CD4-positive, CD25-positive, alpha-beta regulatory T cell (primary cell): ENCODE data around the gene UBR2. TPM values are rescaled to one million over a fixed set of nuclear protein-coding genes. Genes with fewer than 3 reads are reported as not detected.

Experiments
- ATAC-seq, 2 donors: fragments of 150-1000 bp; cut with Tn5 transposase; one replicate each; pipeline ENCODE4 v1.10.0; 2021; ENCODE audit warnings: low read depth in 2 of 2, moderate number of reproducible peaks in 2 of 2, moderate library complexity in 1 of 2
- DNase-seq, 3 donors: peaks; one replicate each; pipeline versions ENCODE4 v3.0.0 to v3.0.0-alpha.2; 2012 to 2022; ENCODE audit warnings: mixed read lengths in 1 of 3
- H3K27ac ChIP-seq: one replicate; pipeline ENCODE4 v1.7.0; 2013; ENCODE audit warnings: mild to moderate bottlenecking, low read length; ENCODE audit not compliant: insufficient read depth, poor library complexity, severe bottlenecking
- H3K27me3 ChIP-seq: one replicate; pipeline ENCODE4 v1.7.0; 2013; ENCODE audit warnings: low read length; ENCODE audit not compliant: control insufficient read depth, insufficient read depth
- H3K36me3 ChIP-seq: one replicate; pipeline ENCODE4 v1.7.0; 2013; ENCODE audit warnings: mild to moderate bottlenecking, low read length, moderate library complexity; ENCODE audit not compliant: control insufficient read depth, insufficient read depth
- H3K4me1 ChIP-seq: 2 replicates; pipeline ENCODE4 v1.7.0; 2013; ENCODE audit warnings: mild to moderate bottlenecking, low read length; ENCODE audit not compliant: insufficient read depth, control insufficient read depth, poor library complexity, severe bottlenecking
- H3K4me3 ChIP-seq: one replicate; pipeline ENCODE4 v1.7.0; 2013; ENCODE audit warnings: low read depth, mild to moderate bottlenecking, low read length, moderate library complexity
- H3K9me3 ChIP-seq, 2 experiments: 1 replicate in 1 of 2; 2 replicates in 1 of 2; pipeline ENCODE4 v1.7.0; 2013; ENCODE audit warnings: low read length in 2 of 2, mild to moderate bottlenecking in 1 of 2, moderate library complexity in 1 of 2; ENCODE audit not compliant: control insufficient read depth in 2 of 2
- H3K27ac Mint-ChIP-seq, 3 donors: one replicate each; pipeline ENCODE4 v1.8.0; 2020 to 2022; ENCODE audit warnings: mild to moderate bottlenecking in 3 of 3, mixed read lengths in 3 of 3, moderate library complexity in 2 of 3
- H3K27me3 Mint-ChIP-seq: one replicate; pipeline ENCODE4 v1.8.0; 2022; ENCODE audit warnings: mild to moderate bottlenecking, mixed read lengths
- H3K36me3 Mint-ChIP-seq: one replicate; pipeline ENCODE4 v1.8.0; 2020; ENCODE audit warnings: mixed read lengths
- H3K4me1 Mint-ChIP-seq, 4 donors: one replicate each; pipeline ENCODE4 v1.8.0; 2020 to 2022; ENCODE audit warnings: mixed read lengths in 4 of 4, mild to moderate bottlenecking in 1 of 4
- H3K4me3 Mint-ChIP-seq, 4 donors: one replicate each; pipeline ENCODE4 v1.8.0; 2020 to 2022; ENCODE audit warnings: mild to moderate bottlenecking in 4 of 4, mixed read lengths in 4 of 4, moderate library complexity in 3 of 4
- H3K9me3 Mint-ChIP-seq, 7 donors: one replicate each; pipeline ENCODE4 v1.8.0; 2020 to 2022; ENCODE audit warnings: mixed read lengths in 7 of 7, mild to moderate bottlenecking in 3 of 7, moderate library complexity in 2 of 7
- polyA plus RNA-seq, 4 donors: library from polyadenylated mRNA; unstranded; fragments of 300-500 nt; fragmentation: Illumina TruSeq; gene quantifications; one replicate each; pipeline ENCODE4 v1.2.3, GENCODE V29; 2021
- total RNA-seq: library from RNA; stranded (reverse); gene quantifications from one replicate; pipeline ENCODE4 v1.2.3, GENCODE V29; 2022

UBR2 gene
- 50.2 TPM for total RNA-seq
- polyA plus RNA-seq: 10 to 100 TPM in 3 of 4 donors, 1 to 10 TPM in 1; 9.9 to 12.0 (median 11.0) TPM

- Histone ChIP-seq H3K4me3 (peak within 1 kb of the TSS; percentile 99), H3K27ac (peak within 1 kb of the TSS; percentile 92), H3K4me1 (peaks cover 35% of the 10 kb centered on the region), H3K27me3 (no peaks in the 10 kb centered on the region), H3K9me3 (no peaks in the 10 kb centered on the region), H3K36me3 (no peaks in the 10 kb centered on the region)
- ATAC-seq (peak; percentile 97 to 98), DNase-seq (peak; percentile 90 to 99 (median 93))
- Mint-ChIP-seq H3K36me3 (peaks cover 14% of the 10 kb centered on the region), H3K4me1 (peaks cover 8 to 44% (median 28%) of the 10 kb centered on the region in 4 donors), H3K4me3 (peak within 1 kb of the TSS; percentile 95 to 99 (median 98)), H3K27me3 (no peaks in the 10 kb centered on the region), H3K27ac (peak within 1 kb of the TSS; percentile 93 to 95 (median 95)), H3K9me3 (no peaks in the 10 kb centered on the region)
These were observed at the start of gene UBR2 for GRCh38 chr6:42563697-42564505. Gene UBR2 (plus strand): TSS chr6:42564029. CDS start chr6:42564320, 291 bp downstream.

- Histone ChIP-seq H3K4me3 (no peak overlapping the region), H3K36me3 (no peaks in the 10 kb centered on the region), H3K27me3 (no peaks in the 10 kb centered on the region), H3K9me3 (no peaks in the 10 kb centered on the region), H3K27ac (no peak overlapping the region), H3K4me1 (no peaks in the 10 kb centered on the region)
- ATAC-seq (no peak), DNase-seq (no peak)
- Mint-ChIP-seq H3K4me3 (no peak overlapping the region), H3K4me1 (peaks cover 0 to 2% (median 0%) of the 10 kb centered on the region in 4 donors), H3K9me3 (peaks cover 0 to under 1% (median 0%) of the 10 kb centered on the region in 7 donors), H3K27me3 (no peaks in the 10 kb centered on the region), H3K27ac (no peak overlapping the region), H3K36me3 (no peaks in the 10 kb centered on the region)
These were observed 49.1 kb upstream of the UBR2 start for GRCh38 chr6:42514745-42515144.

DNA sequence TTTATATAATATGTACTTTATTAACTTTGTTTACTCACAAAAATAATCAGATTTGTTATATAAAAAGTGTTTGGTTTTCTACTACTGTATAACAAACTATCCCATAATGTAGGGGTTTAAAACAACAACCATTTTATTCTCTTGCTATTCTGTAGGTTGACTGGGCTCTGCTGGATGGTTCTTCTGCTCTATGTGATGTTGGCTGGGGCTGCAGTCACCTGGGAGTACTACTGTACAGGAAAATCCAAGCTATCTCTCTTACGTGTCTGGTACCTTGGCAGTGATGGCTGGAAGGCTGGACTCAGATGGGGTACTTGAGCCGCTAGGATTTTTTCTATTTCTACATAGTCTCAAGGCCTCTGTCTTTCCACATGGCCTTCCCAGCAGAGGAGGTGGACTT is 44.0 kb upstream of the UBR2 start:
- Mint-ChIP-seq H3K27me3 (no peaks in the 10 kb centered on the region), H3K4me1 (peaks cover 0 to 8% (median 6%) of the 10 kb centered on the region in 4 donors)

GRCh38 chr6:42520786-42521607 is 42.8 kb upstream of the UBR2 start:
- Mint-ChIP-seq H3K27me3 (no peaks in the 10 kb centered on the region), H3K27ac (peak overlapping the region in 2 of 3 donors; percentile 18 to 65), H3K36me3 (no peaks in the 10 kb centered on the region), H3K4me1 (peaks cover 0 to 8% (median 6%) of the 10 kb centered on the region in 4 donors), H3K4me3 (no peak overlapping the region), H3K9me3 (peaks cover 0 to 6% (median 2%) of the 10 kb centered on the region in 7 donors)
- Histone ChIP-seq H3K9me3 (no peaks in the 10 kb centered on the region), H3K27me3 (no peaks in the 10 kb centered on the region), H3K36me3 (no peaks in the 10 kb centered on the region), H3K4me1 (no peaks in the 10 kb centered on the region), H3K27ac (no peak overlapping the region), H3K4me3 (no peak overlapping the region)
- peak; percentile 37 to 63 for ATAC-seq
- DNase-seq: peak in 1 of 3 donors; percentile 10

More for the DNA sequence above, 44.0 kb upstream of the UBR2 start:
- Histone ChIP-seq H3K4me3 (no peak overlapping the region), H3K27me3 (no peaks in the 10 kb centered on the region), H3K9me3 (no peaks in the 10 kb centered on the region), H3K36me3 (no peaks in the 10 kb centered on the region), H3K27ac (no peak overlapping the region), H3K4me1 (no peaks in the 10 kb centered on the region)
- DNase-seq: no peak
- Mint-ChIP-seq H3K27ac (no peak overlapping the region), H3K4me3 (no peak overlapping the region), H3K9me3 (peaks cover 0 to 6% (median 2%) of the 10 kb centered on the region in 7 donors), H3K36me3 (no peaks in the 10 kb centered on the region)
- ATAC-seq: no peak

GRCh38 chr6:42522036-42522435 is 41.8 kb upstream of the UBR2 start:
- Histone ChIP-seq H3K27me3 (no peaks in the 10 kb centered on the region), H3K4me3 (no peak overlapping the region), H3K36me3 (no peaks in the 10 kb centered on the region), H3K27ac (no peak overlapping the region), H3K4me1 (no peaks in the 10 kb centered on the region), H3K9me3 (no peaks in the 10 kb centered on the region)
- no peak overlapping the region for H3K27ac Mint-ChIP-seq
- ATAC-seq: no peak
- peaks cover 0 to 8% (median 6%) of the 10 kb centered on the region in 4 donors for H3K4me1 Mint-ChIP-seq
- no peak for DNase-seq
- peaks cover 0 to 6% (median 2%) of the 10 kb centered on the region in 7 donors for H3K9me3 Mint-ChIP-seq
- no peak overlapping the region for H3K4me3 Mint-ChIP-seq
- H3K36me3 Mint-ChIP-seq: no peaks in the 10 kb centered on the region
- H3K27me3 Mint-ChIP-seq: no peaks in the 10 kb centered on the region

DNA sequence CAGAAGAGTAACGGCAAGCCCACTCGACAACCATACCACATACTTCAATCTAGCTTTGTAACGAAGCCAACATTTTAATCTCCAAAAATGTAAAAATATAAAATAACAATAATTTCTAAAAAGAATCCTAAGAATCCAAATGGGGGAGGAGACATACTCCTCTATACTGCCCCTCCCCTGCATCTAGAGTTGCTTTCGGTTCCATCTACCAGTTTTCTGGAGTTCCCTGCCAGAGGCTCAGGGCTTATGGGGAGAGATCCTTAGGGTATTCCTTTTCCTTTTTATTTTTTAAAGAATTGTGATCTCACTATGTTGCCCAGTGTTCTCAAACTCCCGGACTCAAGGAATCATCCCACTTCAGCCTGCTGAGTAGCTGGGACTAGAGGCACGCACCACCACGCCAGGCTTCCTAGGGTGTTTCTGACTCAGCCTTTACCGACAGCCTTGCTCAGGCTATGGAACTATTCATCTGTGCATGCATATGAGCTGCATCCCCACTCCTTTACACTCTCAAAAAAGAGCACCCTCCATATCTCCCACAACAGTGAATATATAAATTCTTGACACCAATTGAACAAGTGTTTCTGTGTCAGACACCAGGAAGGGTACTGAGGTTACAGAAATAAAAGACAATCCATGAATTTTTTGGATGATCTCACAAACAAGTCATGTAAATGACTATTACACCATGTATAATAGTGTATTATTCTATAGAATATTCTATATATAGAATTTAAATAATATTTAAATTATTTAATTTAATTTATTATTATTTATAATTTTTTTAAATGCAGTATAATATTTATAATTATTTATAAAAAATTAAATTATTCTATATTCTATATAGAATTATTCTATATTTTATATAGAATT is 40.7 kb upstream of the UBR2 start:
- no peaks in the 10 kb centered on the region for H3K36me3 ChIP-seq

DNA sequence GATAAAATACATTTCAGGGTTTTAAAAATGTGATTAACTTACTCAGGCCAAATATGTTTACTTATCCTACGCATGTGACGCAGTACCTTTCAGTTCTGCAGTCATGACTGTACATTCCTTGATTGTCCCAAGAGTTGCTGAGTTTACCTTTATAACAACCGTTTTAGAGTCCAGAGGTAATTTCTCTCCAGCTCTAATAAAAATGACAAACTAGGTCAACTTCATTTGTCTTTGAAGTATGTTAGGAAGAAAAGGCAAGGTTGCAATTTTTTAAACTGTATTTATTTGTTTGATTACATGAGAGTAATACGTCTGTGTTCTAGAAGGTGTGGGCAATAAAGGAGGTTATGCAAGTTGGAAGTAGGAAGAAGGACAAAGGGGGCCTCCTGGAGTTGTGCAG is 38.6 kb upstream of the UBR2 start:
- peaks cover 4% of the 10 kb centered on the region for H3K27me3 Mint-ChIP-seq
- no peak overlapping the region for H3K27ac Mint-ChIP-seq
- peaks cover 0 to 2% (median 0%) of the 10 kb centered on the region in 7 donors for H3K9me3 Mint-ChIP-seq
- no peaks in the 10 kb centered on the region for H3K36me3 Mint-ChIP-seq
- H3K27ac ChIP-seq: no peak overlapping the region
- no peak overlapping the region for H3K4me3 ChIP-seq
- no peaks in the 10 kb centered on the region for H3K36me3 ChIP-seq
- DNase-seq (no peak), ATAC-seq (no peak)
- no peaks in the 10 kb centered on the region for H3K27me3 ChIP-seq
- no peaks in the 10 kb centered on the region for H3K4me1 ChIP-seq
- peaks cover 0 to 8% (median 6%) of the 10 kb centered on the region in 4 donors for H3K4me1 Mint-ChIP-seq
- H3K9me3 ChIP-seq: no peaks in the 10 kb centered on the region
- H3K4me3 Mint-ChIP-seq: no peak overlapping the region

More for the DNA sequence above, 40.7 kb upstream of the UBR2 start:
- no peak for ATAC-seq
- Histone ChIP-seq H3K27ac (no peak overlapping the region), H3K4me1 (no peaks in the 10 kb centered on the region), H3K4me3 (no peak overlapping the region), H3K27me3 (no peaks in the 10 kb centered on the region), H3K9me3 (no peaks in the 10 kb centered on the region)
- no peaks in the 10 kb centered on the region for H3K27me3 Mint-ChIP-seq
- peaks cover 0 to 8% (median 6%) of the 10 kb centered on the region in 4 donors for H3K4me1 Mint-ChIP-seq
- H3K36me3 Mint-ChIP-seq: no peaks in the 10 kb centered on the region
- H3K4me3 Mint-ChIP-seq: no peak overlapping the region
- DNase-seq: no peak
- H3K9me3 Mint-ChIP-seq: peaks cover 0 to 6% (median 2%) of the 10 kb centered on the region in 7 donors
- no peak overlapping the region for H3K27ac Mint-ChIP-seq
